OCI-LY7 (cell line): ENCODE measurements around the gene GRHL3.

Experiments
- EZH2phosphoT487 ChIP-seq: fragments of 200-600 bp; sonication (generic); IDR thresholded peaks from 2 replicates; pipeline ENCODE4 v1.6.1; 2018; ENCODE audit warnings: low read depth, borderline replicate concordance, mild to moderate bottlenecking, mixed run types, antibody characterized with exemption, low read length, moderate library complexity, mixed read lengths
- TF ChIP-seq, protein P1 (sequence below): fragments of 200-600 bp; sonication (generic); conservative IDR thresholded peaks from 2 replicates; pipeline ENCODE4 v1.5.1; 2014; ENCODE audit warnings: mild to moderate bottlenecking, antibody characterized with exemption, low read length, moderate library complexity, mixed read lengths

DNA sequence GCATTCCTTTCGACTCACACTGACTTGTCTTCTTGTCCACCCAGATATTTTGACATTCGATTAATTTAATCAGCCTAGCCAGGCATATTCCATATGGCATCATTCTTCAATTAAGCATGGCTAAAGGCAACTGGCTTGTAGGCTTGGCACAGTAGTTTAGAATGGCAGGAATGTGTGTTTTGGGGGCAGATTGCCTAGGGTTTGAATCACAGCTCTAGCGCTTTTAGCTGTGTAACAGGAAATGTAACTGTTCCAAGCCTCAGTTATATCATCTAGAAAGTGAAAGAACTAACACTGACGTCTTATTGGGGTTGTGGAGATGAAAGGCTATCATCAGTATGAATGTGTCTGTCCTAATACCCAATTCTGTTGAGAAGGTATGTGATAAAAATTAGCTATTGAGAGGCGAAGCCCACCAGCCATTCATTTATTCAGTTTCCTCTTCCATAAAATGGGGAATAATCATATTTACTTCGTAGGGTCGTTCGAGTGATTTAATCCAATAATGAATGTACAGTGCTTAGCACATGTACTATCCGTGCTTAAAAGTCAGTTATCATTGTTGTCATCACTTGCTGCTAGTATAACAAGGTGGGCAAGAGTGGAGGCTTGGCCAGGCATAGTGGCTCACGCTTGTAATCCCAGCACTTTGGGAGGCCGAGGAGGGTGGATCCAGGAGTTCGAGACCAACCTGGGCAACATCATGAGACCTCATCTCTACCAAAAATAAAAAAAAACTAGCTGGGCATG is 41.6 kb upstream of the GRHL3 start:
- TF ChIP-seq, protein P1, sequence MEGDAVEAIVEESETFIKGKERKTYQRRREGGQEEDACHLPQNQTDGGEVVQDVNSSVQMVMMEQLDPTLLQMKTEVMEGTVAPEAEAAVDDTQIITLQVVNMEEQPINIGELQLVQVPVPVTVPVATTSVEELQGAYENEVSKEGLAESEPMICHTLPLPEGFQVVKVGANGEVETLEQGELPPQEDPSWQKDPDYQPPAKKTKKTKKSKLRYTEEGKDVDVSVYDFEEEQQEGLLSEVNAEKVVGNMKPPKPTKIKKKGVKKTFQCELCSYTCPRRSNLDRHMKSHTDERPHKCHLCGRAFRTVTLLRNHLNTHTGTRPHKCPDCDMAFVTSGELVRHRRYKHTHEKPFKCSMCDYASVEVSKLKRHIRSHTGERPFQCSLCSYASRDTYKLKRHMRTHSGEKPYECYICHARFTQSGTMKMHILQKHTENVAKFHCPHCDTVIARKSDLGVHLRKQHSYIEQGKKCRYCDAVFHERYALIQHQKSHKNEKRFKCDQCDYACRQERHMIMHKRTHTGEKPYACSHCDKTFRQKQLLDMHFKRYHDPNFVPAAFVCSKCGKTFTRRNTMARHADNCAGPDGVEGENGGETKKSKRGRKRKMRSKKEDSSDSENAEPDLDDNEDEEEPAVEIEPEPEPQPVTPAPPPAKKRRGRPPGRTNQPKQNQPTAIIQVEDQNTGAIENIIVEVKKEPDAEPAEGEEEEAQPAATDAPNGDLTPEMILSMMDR: no peak
- no peak for TF ChIP-seq EZH2phosphoT487
